ENCODE data around the gene PDP2. TPM values are rescaled to one million over a fixed set of nuclear protein-coding genes. Genes with fewer than 3 reads are reported as not detected.

The PDP2 gene
- total RNA-seq, 4 donors from 2014 or later: 12.3 to 29.9 (median 15.5) TPM

- Histone ChIP-seq H3K4me1 (peaks cover 5 to 49% (median 22%) of the 10 kb centered on the region in 4 donors), H3K27ac (no peak overlapping the region)
Observed at GRCh38 chr16:66928702-66929388, 48.5 kb downstream of the PDP2 start.

DNA sequence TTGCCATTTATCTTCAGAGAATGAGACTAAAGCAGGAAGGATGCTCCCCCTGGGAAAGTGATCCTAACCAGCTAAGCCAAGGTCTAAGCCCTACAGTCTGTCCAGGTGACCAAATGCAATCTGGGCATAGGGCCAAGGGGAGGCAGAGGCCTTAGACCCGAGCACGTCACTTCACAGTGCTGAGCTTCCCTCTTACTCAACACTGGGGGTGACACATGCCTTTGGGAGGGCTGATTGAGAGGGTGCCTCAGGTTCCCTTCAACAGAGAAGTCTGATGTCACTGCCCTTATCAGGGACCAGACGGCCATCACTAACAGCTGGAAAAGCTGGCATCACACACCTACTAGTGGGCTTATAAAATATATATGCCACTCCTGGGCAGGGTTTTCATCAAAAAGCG lies 49.9 kb downstream of the PDP2 start:
- Histone ChIP-seq H3K36me3 (peaks cover 0 to 28% (median 0%) of the 10 kb centered on the region in 3 donors), H3K27ac (no peak overlapping the region), H3K27me3 (peaks cover 0 to 2% of the 10 kb centered on the region in 2 donors), H3K9me3 (no peaks in the 10 kb centered on the region), H3K4me1 (peaks cover 5 to 44% (median 21%) of the 10 kb centered on the region in 4 donors), H3K4me3 (no peak overlapping the region)
- WGBS, 2 donors: 57 to 63% methylated on average over 4 of the region's 4 CpGs
- TF ChIP-seq, protein P1, sequence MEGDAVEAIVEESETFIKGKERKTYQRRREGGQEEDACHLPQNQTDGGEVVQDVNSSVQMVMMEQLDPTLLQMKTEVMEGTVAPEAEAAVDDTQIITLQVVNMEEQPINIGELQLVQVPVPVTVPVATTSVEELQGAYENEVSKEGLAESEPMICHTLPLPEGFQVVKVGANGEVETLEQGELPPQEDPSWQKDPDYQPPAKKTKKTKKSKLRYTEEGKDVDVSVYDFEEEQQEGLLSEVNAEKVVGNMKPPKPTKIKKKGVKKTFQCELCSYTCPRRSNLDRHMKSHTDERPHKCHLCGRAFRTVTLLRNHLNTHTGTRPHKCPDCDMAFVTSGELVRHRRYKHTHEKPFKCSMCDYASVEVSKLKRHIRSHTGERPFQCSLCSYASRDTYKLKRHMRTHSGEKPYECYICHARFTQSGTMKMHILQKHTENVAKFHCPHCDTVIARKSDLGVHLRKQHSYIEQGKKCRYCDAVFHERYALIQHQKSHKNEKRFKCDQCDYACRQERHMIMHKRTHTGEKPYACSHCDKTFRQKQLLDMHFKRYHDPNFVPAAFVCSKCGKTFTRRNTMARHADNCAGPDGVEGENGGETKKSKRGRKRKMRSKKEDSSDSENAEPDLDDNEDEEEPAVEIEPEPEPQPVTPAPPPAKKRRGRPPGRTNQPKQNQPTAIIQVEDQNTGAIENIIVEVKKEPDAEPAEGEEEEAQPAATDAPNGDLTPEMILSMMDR (IDR thresholded peaks at IDR 0.05): no peak
- no peak for TF ChIP-seq POLR2A (IDR thresholded peaks at IDR 0.05)
- no peak for TF ChIP-seq EP300 (IDR thresholded peaks at IDR 0.05)
- no peak for DNase-seq (ENCODE audit: low spot score in 2 of 2)

More at GRCh38 chr16:66928702-66929388, 48.5 kb downstream of the PDP2 start:
- no peak overlapping the region for H3K4me3 ChIP-seq
- no peaks in the 10 kb centered on the region for H3K9me3 ChIP-seq
- no peak for DNase-seq (ENCODE audit: low spot score in 2 of 2)
- H3K27me3 ChIP-seq: peaks cover 0 to 14% of the 10 kb centered on the region in 2 donors
- TF ChIP-seq, protein P1 (IDR thresholded peaks at IDR 0.05): peak in 3 of 5 experiments; percentile 7 to 22 (median 15)
- TF ChIP-seq EP300 (IDR thresholded peaks at IDR 0.05): no peak
- WGBS, 2 donors: 71 to 75% methylated on average over 10 of the region's 10 CpGs
- H3K36me3 ChIP-seq: peaks cover 0 to 28% (median 0%) of the 10 kb centered on the region in 3 donors

- WGBS, 2 donors: 87 to 90% methylated on average over 2 of the region's 2 CpGs
- Histone ChIP-seq H3K4me3 (no peak overlapping the region), H3K36me3 (peaks cover 0 to 28% (median 0%) of the 10 kb centered on the region in 3 donors), H3K9me3 (no peaks in the 10 kb centered on the region), H3K27ac (no peak overlapping the region), H3K27me3 (no peaks in the 10 kb centered on the region), H3K4me1 (peaks cover 5 to 47% (median 30%) of the 10 kb centered on the region in 4 donors)
- TF ChIP-seq EP300 (IDR thresholded peaks at IDR 0.05) (no peak), POLR2A (IDR thresholded peaks at IDR 0.05) (no peak)
- TF ChIP-seq, protein P1 (IDR thresholded peaks at IDR 0.05): no peak
- no peak for DNase-seq (ENCODE audit: low spot score in 2 of 2)
Observed at GRCh38 chr16:66931665-66932064, 51.4 kb downstream of the PDP2 start.

DNA sequence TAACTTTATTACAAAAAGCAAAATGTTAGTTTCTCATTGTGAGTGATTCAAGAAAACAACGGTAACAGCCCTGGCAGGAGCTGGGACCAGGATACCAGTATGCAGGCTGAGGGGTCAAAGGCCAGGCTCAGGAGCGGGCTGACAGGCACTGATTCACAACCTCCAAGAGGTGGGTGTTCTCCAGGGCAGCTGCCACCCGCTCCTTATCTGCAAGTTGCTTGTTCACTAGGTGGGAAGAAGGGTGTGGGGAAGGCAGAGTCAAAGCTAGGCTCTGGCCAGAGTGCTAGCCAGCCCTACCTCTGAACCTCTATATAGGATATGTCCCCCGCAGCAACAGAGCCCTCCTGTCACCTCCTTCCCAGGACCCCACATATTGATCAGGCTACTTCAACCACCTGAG lies 51.8 kb downstream of the PDP2 start:
- TF ChIP-seq, protein P1 (IDR thresholded peaks at IDR 0.05): no peak
- TF ChIP-seq EP300 (IDR thresholded peaks at IDR 0.05) (no peak), POLR2A (IDR thresholded peaks at IDR 0.05) (no peak)
- Histone ChIP-seq H3K27me3 (no peaks in the 10 kb centered on the region), H3K9me3 (no peaks in the 10 kb centered on the region), H3K27ac (no peak overlapping the region), H3K4me3 (no peak overlapping the region), H3K4me1 (peaks cover 5 to 47% (median 33%) of the 10 kb centered on the region in 4 donors), H3K36me3 (peaks cover 0 to 29% (median 0%) of the 10 kb centered on the region in 3 donors)
- no peak for DNase-seq (ENCODE audit: low spot score in 2 of 2)
- WGBS, 2 donors: 71 to 76% methylated on average over 4 of the region's 4 CpGs

DNA sequence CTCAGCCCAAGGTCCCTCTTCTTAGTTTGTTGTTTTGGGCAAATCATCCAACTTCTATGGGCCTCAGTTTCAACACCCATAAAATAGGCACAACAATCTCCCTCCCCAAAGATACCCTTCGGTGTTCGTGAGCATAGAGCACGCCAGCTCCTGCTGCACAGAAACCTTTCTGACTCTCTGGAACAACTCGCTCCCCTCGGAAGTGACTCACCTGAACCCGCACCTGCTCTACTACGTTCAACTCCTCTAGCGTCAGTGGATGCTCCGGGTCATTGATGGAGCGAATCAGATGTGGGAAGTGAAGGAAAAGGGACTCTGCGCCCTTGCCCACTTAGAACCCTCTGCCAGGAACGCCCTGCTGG lies 53.4 kb downstream of the PDP2 start:
- Histone ChIP-seq H3K36me3 (peaks cover 0 to 46% (median 0%) of the 10 kb centered on the region in 3 donors), H3K4me1 (peaks cover 5 to 57% (median 34%) of the 10 kb centered on the region in 4 donors), H3K9me3 (no peaks in the 10 kb centered on the region), H3K4me3 (peak overlapping the region; percentile 91 to 100 (median 99)), H3K27me3 (no peaks in the 10 kb centered on the region), H3K27ac (peak overlapping the region; percentile 89 to 98 (median 96))
- 1 to 4% methylated on average over 11 to 12 of the region's 12 CpGs for WGBS, 2 donors
- no peak for DNase-seq (ENCODE audit: low spot score in 2 of 2)
- TF ChIP-seq EP300 (IDR thresholded peaks at IDR 0.05) (no peak), POLR2A (IDR thresholded peaks at IDR 0.05) (no peak)
- TF ChIP-seq, protein P1 (IDR thresholded peaks at IDR 0.05): no peak

Data from tibial nerve (tissue), 4 donors.